NCI-H1436 (cell line): ENCODE results near the gene FGF22.
A peak's percentile ranks its signal among the peaks of the same experiment; 100 is the strongest.

Experiments used
- DNase-seq: peaks from one replicate; lab custom pipeline; 2025; lab: John Stamatoyannopoulos, UW

FGF22 gene

GRCh38 chr19:680287-681028 lies 40.8 kb downstream of the FGF22 start:
- peak; percentile 96 for DNase-seq

- DNase-seq: no peak
These were observed 41.6 kb downstream of the FGF22 start for GRCh38 chr19:681029-682019.

- no peak for DNase-seq
These were observed 43.1 kb downstream of the FGF22 start for GRCh38 chr19:682678-683320.

GRCh38 chr19:685454-685931 lies 45.8 kb downstream of the FGF22 start:
- no peak for DNase-seq

- no peak for DNase-seq
These were observed 47.1 kb downstream of the FGF22 start for GRCh38 chr19:686589-687297.

- DNase-seq: no peak
These were observed 48.0 kb downstream of the FGF22 start for GRCh38 chr19:687569-688166.

- DNase-seq: no peak
These were observed 48.5 kb downstream of the FGF22 start for GRCh38 chr19:688214-688613.

GRCh38 chr19:688992-689391 lies 49.3 kb downstream of the FGF22 start:
- no peak for DNase-seq

- DNase-seq: no peak
These were observed 50.5 kb downstream of the FGF22 start for GRCh38 chr19:690203-690602.
